ENCODE measurements around the gene TMX4. TPM values are rescaled to one million over a fixed set of nuclear protein-coding genes. Genes with fewer than 3 reads are reported as not detected.

TMX4 gene
- total and polyA plus RNA-seq, 2 experiments from 2014 or later, result 2.5 to 7.5 TPM

DNA sequence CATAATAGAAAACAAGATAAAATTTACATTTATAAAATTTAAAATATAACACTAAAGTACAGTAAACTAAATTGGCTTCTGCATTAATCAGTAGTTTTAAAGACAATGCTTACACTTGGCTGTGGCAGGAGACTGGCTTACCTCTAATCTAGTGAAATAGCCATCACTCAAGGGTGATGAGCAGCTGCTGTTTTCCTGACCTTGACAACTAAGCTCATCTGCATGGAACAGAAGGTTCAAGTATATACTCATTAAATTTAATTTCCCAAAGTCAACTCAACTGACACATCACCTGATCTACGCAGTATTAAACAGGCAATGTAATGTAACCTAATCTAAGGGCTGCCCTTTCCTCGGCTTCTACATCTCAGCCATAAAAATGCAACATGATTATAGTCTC is 14.5 kb downstream of the TMX4 start:
- Histone ChIP-seq H3K4me2 (no peak overlapping the region), H2AFZ (no peak overlapping the region), H3K27ac (ENCODE audit: low read depth) (no peak overlapping the region), H3K4me1 (ENCODE audit: insufficient read depth) (peaks cover 7% of the 10 kb centered on the region), H3K9me2 (ENCODE audit: insufficient read depth) (peaks cover 3% of the 10 kb centered on the region; the same call in 1 of the 2 replicates), H3K27me3 (ENCODE audit: insufficient read depth) (no peaks in the 10 kb centered on the region), H3K79me2 (replicated peaks; ENCODE audit: insufficient read depth) (no peaks in the 10 kb centered on the region), H3K36me3 (ENCODE audit: insufficient read depth) (no peaks in the 10 kb centered on the region), H3K4me3 (no peak overlapping the region), H4K20me1 (replicated peaks; ENCODE audit: insufficient read depth) (no peaks in the 10 kb centered on the region), H3F3A (replicated peaks; ENCODE audit: low read depth) (no peaks in the 10 kb centered on the region)
- no peak for TF ChIP-seq ZNF331 (CRISPR knock-in tag; IDR thresholded peaks at IDR 0.05; ENCODE audit: low read depth)
- no peak for TF ChIP-seq NANOG (IDR thresholded peaks at IDR 0.05; ENCODE audit: borderline replicate concordance)
- TF ChIP-seq STAT1 (IDR thresholded peaks at IDR 0.05; ENCODE audit: unreplicated experiment), result no peak
- TF ChIP-seq, protein P1, sequence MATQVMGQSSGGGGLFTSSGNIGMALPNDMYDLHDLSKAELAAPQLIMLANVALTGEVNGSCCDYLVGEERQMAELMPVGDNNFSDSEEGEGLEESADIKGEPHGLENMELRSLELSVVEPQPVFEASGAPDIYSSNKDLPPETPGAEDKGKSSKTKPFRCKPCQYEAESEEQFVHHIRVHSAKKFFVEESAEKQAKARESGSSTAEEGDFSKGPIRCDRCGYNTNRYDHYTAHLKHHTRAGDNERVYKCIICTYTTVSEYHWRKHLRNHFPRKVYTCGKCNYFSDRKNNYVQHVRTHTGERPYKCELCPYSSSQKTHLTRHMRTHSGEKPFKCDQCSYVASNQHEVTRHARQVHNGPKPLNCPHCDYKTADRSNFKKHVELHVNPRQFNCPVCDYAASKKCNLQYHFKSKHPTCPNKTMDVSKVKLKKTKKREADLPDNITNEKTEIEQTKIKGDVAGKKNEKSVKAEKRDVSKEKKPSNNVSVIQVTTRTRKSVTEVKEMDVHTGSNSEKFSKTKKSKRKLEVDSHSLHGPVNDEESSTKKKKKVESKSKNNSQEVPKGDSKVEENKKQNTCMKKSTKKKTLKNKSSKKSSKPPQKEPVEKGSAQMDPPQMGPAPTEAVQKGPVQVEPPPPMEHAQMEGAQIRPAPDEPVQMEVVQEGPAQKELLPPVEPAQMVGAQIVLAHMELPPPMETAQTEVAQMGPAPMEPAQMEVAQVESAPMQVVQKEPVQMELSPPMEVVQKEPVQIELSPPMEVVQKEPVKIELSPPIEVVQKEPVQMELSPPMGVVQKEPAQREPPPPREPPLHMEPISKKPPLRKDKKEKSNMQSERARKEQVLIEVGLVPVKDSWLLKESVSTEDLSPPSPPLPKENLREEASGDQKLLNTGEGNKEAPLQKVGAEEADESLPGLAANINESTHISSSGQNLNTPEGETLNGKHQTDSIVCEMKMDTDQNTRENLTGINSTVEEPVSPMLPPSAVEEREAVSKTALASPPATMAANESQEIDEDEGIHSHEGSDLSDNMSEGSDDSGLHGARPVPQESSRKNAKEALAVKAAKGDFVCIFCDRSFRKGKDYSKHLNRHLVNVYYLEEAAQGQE (IDR thresholded peaks at IDR 0.05; ENCODE audit: unreplicated experiment), result no peak
- TF ChIP-seq JUNB (IDR thresholded peaks at IDR 0.05; ENCODE audit: unreplicated experiment), result no peak
- TF ChIP-seq, protein P2, sequence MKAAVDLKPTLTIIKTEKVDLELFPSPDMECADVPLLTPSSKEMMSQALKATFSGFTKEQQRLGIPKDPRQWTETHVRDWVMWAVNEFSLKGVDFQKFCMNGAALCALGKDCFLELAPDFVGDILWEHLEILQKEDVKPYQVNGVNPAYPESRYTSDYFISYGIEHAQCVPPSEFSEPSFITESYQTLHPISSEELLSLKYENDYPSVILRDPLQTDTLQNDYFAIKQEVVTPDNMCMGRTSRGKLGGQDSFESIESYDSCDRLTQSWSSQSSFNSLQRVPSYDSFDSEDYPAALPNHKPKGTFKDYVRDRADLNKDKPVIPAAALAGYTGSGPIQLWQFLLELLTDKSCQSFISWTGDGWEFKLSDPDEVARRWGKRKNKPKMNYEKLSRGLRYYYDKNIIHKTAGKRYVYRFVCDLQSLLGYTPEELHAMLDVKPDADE (IDR thresholded peaks at IDR 0.05), result no peak
- TF ChIP-seq, protein P3, sequence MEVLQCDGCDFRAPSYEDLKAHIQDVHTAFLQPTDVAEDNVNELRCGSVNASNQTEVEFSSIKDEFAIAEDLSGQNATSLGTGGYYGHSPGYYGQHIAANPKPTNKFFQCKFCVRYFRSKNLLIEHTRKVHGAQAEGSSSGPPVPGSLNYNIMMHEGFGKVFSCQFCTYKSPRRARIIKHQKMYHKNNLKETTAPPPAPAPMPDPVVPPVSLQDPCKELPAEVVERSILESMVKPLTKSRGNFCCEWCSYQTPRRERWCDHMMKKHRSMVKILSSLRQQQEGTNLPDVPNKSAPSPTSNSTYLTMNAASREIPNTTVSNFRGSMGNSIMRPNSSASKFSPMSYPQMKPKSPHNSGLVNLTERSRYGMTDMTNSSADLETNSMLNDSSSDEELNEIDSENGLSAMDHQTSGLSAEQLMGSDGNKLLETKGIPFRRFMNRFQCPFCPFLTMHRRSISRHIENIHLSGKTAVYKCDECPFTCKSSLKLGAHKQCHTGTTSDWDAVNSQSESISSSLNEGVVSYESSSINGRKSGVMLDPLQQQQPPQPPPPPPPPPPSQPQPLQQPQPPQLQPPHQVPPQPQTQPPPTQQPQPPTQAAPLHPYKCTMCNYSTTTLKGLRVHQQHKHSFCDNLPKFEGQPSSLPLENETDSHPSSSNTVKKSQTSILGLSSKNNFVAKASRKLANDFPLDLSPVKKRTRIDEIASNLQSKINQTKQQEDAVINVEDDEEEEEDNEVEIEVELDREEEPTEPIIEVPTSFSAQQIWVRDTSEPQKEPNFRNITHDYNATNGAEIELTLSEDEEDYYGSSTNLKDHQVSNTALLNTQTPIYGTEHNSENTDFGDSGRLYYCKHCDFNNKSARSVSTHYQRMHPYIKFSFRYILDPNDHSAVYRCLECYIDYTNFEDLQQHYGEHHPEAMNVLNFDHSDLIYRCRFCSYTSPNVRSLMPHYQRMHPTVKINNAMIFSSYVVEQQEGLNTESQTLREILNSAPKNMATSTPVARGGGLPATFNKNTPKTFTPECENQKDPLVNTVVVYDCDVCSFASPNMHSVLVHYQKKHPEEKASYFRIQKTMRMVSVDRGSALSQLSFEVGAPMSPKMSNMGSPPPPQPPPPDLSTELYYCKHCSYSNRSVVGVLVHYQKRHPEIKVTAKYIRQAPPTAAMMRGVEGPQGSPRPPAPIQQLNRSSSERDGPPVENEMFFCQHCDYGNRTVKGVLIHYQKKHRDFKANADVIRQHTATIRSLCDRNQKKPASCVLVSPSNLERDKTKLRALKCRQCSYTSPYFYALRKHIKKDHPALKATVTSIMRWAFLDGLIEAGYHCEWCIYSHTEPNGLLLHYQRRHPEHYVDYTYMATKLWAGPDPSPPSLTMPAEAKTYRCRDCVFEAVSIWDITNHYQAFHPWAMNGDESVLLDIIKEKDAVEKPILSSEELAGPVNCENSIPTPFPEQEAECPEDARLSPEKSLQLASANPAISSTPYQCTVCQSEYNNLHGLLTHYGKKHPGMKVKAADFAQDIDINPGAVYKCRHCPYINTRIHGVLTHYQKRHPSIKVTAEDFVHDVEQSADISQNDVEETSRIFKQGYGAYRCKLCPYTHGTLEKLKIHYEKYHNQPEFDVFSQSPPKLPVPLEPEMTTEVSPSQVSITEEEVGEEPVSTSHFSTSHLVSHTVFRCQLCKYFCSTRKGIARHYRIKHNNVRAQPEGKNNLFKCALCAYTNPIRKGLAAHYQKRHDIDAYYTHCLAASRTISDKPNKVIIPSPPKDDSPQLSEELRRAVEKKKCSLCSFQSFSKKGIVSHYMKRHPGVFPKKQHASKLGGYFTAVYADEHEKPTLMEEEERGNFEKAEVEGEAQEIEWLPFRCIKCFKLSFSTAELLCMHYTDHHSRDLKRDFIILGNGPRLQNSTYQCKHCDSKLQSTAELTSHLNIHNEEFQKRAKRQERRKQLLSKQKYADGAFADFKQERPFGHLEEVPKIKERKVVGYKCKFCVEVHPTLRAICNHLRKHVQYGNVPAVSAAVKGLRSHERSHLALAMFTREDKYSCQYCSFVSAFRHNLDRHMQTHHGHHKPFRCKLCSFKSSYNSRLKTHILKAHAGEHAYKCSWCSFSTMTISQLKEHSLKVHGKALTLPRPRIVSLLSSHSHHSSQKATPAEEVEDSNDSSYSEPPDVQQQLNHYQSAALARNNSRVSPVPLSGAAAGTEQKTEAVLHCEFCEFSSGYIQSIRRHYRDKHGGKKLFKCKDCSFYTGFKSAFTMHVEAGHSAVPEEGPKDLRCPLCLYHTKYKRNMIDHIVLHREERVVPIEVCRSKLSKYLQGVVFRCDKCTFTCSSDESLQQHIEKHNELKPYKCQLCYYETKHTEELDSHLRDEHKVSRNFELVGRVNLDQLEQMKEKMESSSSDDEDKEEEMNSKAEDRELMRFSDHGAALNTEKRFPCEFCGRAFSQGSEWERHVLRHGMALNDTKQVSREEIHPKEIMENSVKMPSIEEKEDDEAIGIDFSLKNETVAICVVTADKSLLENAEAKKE (CRISPR knock-in tag; IDR thresholded peaks at IDR 0.05), result no peak
- no peak for TF ChIP-seq POLR2AphosphoS5 (IDR thresholded peaks at IDR 0.05; ENCODE audit: low read depth)
- no peak for TF ChIP-seq CREB1 (CRISPR knock-in tag; IDR thresholded peaks at IDR 0.05; ENCODE audit: low read depth)
- no peak for TF ChIP-seq EZH2 (IDR thresholded peaks at IDR 0.05; ENCODE audit: low read depth, unreplicated experiment)
- TF ChIP-seq, protein P4, sequence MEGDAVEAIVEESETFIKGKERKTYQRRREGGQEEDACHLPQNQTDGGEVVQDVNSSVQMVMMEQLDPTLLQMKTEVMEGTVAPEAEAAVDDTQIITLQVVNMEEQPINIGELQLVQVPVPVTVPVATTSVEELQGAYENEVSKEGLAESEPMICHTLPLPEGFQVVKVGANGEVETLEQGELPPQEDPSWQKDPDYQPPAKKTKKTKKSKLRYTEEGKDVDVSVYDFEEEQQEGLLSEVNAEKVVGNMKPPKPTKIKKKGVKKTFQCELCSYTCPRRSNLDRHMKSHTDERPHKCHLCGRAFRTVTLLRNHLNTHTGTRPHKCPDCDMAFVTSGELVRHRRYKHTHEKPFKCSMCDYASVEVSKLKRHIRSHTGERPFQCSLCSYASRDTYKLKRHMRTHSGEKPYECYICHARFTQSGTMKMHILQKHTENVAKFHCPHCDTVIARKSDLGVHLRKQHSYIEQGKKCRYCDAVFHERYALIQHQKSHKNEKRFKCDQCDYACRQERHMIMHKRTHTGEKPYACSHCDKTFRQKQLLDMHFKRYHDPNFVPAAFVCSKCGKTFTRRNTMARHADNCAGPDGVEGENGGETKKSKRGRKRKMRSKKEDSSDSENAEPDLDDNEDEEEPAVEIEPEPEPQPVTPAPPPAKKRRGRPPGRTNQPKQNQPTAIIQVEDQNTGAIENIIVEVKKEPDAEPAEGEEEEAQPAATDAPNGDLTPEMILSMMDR (conservative IDR thresholded peaks at IDR 0.05; ENCODE audit: low read depth in 2 of 2), result no peak
- TF ChIP-seq ZNF114 (CRISPR knock-in tag; IDR thresholded peaks at IDR 0.05), result no peak
- no peak for TF ChIP-seq EZH2phosphoT487 (IDR thresholded peaks at IDR 0.05; ENCODE audit: unreplicated experiment)
- no peak overlapping the region for H3K27ac Mint-ChIP-seq
- DNase-seq (ENCODE audit: low spot score) (no peak), ATAC-seq (no peak)
- peaks cover 12% of the 10 kb centered on the region; the same call in 2 of the 3 replicates for H3K4me1 Mint-ChIP-seq
- H3K36me3 Mint-ChIP-seq (ENCODE audit: low read depth), result no peaks in the 10 kb centered on the region
- no peak overlapping the region for H3K4me3 Mint-ChIP-seq
- no peaks in the 10 kb centered on the region for H3K9me3 Mint-ChIP-seq
- H3K27me3 Mint-ChIP-seq (ENCODE audit: insufficient read depth, low read depth, poor library complexity), result no peaks in the 10 kb centered on the region

All from GM23338 (cell line).